SK-N-SH (cell line): ENCODE results near the gene SDE2. TPM values are rescaled to one million over a fixed set of nuclear protein-coding genes. Genes with fewer than 3 reads are reported as not detected.

Experiments
- CTCF ChIA-PET: fragments of 300-600, 350-600 bp; formaldehyde crosslinking; extraction: SDS; loops from one replicate; lab custom pipeline; 2021; lab: Yijun Ruan, JAX
- POLR2A ChIA-PET: fragments of 350-600 bp; sonication (Branson Sonifier 250); formaldehyde crosslinking; extraction: SDS; loops from one replicate; lab custom pipeline; 2020; ENCODE audit warnings: antibody characterized with exemption, inconsistent platforms; lab: Yijun Ruan, JAX
- DNase-seq: peaks from one replicate; pipeline ENCODE4 v3.0.0; 2012
- H2AFZ ChIP-seq: fragments of 200-600 bp; sonication (generic); 2 replicates; pipeline ENCODE4 v1.8.1; 2016; ENCODE audit warnings: antibody characterized with exemption, mild to moderate bottlenecking, low read depth
- H3F3A ChIP-seq: fragments of 200-600 bp; sonication (generic); replicated peaks from 2 replicates; pipeline ENCODE3; 2016; ENCODE audit warnings: antibody characterized with exemption, mild to moderate bottlenecking; ENCODE audit not compliant: insufficient read depth
- H3K27ac ChIP-seq, 2 experiments: fragments of 200-500 bp in 1 of 2; fragments of 200-600 bp in 1 of 2; sonication (Bioruptor generic) in 1 of 2; sonication (generic), shearing (Covaris generic) in 1 of 2; 2 replicates each; pipeline versions ENCODE4 v1.5.1 to v1.6.1; 2014 to 2016; ENCODE audit warnings: low read depth in 2 of 2, inconsistent platforms in 1 of 2, low read length in 1 of 2, mild to moderate bottlenecking in 1 of 2, mixed read lengths in 1 of 2
- H3K27me3 ChIP-seq: fragments of 200-600 bp; sonication (generic), shearing (Covaris generic); 2 replicates; pipeline ENCODE4 v1.6.1; 2016; ENCODE audit warnings: mixed run types; ENCODE audit not compliant: insufficient read depth
- H3K36me3 ChIP-seq, 2 experiments: fragments of 200-500 bp in 1 of 2; fragments of 200-600 bp in 1 of 2; sonication (Bioruptor generic) in 1 of 2; sonication (generic) in 1 of 2; replicated peaks in 1 of 2; 2 replicates each; pipeline versions ENCODE3 to v1.5.1; 2014 to 2016; ENCODE audit warnings: low read length in 1 of 2, mild to moderate bottlenecking in 1 of 2; ENCODE audit not compliant: insufficient read depth in 2 of 2, control insufficient read depth in 1 of 2
- H3K4me1 ChIP-seq, 2 experiments: fragments of 200-500 bp in 1 of 2; fragments of 200-600 bp in 1 of 2; sonication (Bioruptor generic) in 1 of 2; sonication (generic), shearing (Covaris generic) in 1 of 2; 2 replicates each; pipeline versions ENCODE4 v1.5.1 to v1.6.1; 2014 to 2016; ENCODE audit warnings: low read depth in 1 of 2, low read length in 1 of 2, mixed run types in 1 of 2; ENCODE audit not compliant: insufficient read depth in 2 of 2, control insufficient read depth in 1 of 2
- H3K4me2 ChIP-seq: fragments of 200-600 bp; sonication (generic), shearing (Covaris generic); 2 replicates; pipeline ENCODE4 v1.6.1; 2017; ENCODE audit warnings: mixed run types
- H3K4me3 ChIP-seq, 2 experiments: fragments of 200-500 bp in 1 of 2; fragments of 200-600 bp in 1 of 2; sonication (Bioruptor generic) in 1 of 2; sonication (generic), shearing (Covaris generic) in 1 of 2; 2 replicates each; pipeline versions ENCODE4 v1.5.1 to v1.8.1; 2014 to 2016; ENCODE audit warnings: low read depth in 2 of 2, inconsistent platforms in 1 of 2, low read length in 1 of 2, mild to moderate bottlenecking in 1 of 2, mixed read lengths in 1 of 2, moderate library complexity in 1 of 2
- H3K79me2 ChIP-seq: fragments of 200-600 bp; sonication (generic); 2 replicates; pipeline ENCODE4 v1.8.1; 2017; ENCODE audit warnings: mild to moderate bottlenecking; ENCODE audit not compliant: insufficient read depth
- H3K9ac ChIP-seq: fragments of 200-600 bp; sonication (generic); 2 replicates; pipeline ENCODE4 v1.6.1; 2017; ENCODE audit warnings: mixed run types
- H3K9me2 ChIP-seq: fragments of 200-600 bp; sonication (generic); 2 replicates; pipeline ENCODE4 v1.6.1; 2017; ENCODE audit warnings: mixed run types
- H3K9me3 ChIP-seq: fragments of 200-600 bp; sonication (generic); 2 replicates; pipeline ENCODE4 v1.6.1; 2017; ENCODE audit warnings: mixed run types, mild to moderate bottlenecking, moderate library complexity
- H4K20me1 ChIP-seq: fragments of 200-600 bp; sonication (generic); 2 replicates; pipeline ENCODE4 v1.6.1; 2017; ENCODE audit warnings: mild to moderate bottlenecking, mixed run types; ENCODE audit not compliant: insufficient read depth
- CTCF ChIP-seq: fragments of 200-600 bp; sonication (generic); IDR thresholded peaks from 2 replicates; pipeline ENCODE4 v1.6.1; 2017; ENCODE audit warnings: antibody characterized with exemption, mild to moderate bottlenecking, moderate library complexity
- ELF1 ChIP-seq: IDR thresholded peaks from 2 replicates; pipeline ENCODE4 v1.4.0; 2012
- EP300 ChIP-seq, 2 experiments: IDR thresholded peaks; 2 replicates each; pipeline versions ENCODE4 v1.4.0 to v1.6.1; 2012; ENCODE audit warnings: borderline replicate concordance in 1 of 2, low read depth in 1 of 2, low read length in 1 of 2
- GABPA ChIP-seq: IDR thresholded peaks from 2 replicates; pipeline ENCODE4 v1.4.0; 2012; ENCODE audit warnings: low read depth, mild to moderate bottlenecking
- GATA2 ChIP-seq: sonication (generic); formaldehyde crosslinking; IDR thresholded peaks from 2 replicates; pipeline ENCODE4 v1.5.0; 2020; ENCODE audit warnings: mild to moderate bottlenecking, missing genetic modification reagents
- JUND ChIP-seq: IDR thresholded peaks from 2 replicates; pipeline ENCODE4 v1.4.0; 2012
- MEF2A ChIP-seq: IDR thresholded peaks from 2 replicates; pipeline ENCODE4 v1.4.0; 2012; ENCODE audit warnings: low read depth, borderline replicate concordance
- MXI1 ChIP-seq: IDR thresholded peaks from 2 replicates; pipeline ENCODE4 v1.6.1; 2012; ENCODE audit warnings: mild to moderate bottlenecking, low read depth, low read length, improper control_type of control experiment
- NFIC ChIP-seq: IDR thresholded peaks from 2 replicates; pipeline ENCODE4 v1.4.0; 2012; ENCODE audit warnings: borderline replicate concordance
- NRF1 ChIP-seq: IDR thresholded peaks from 2 replicates; pipeline ENCODE4 v1.6.1; 2012; ENCODE audit warnings: low read depth, mild to moderate bottlenecking, low read length
- PBX3 ChIP-seq: IDR thresholded peaks from 2 replicates; pipeline ENCODE4; 2012
- RAD21 ChIP-seq: IDR thresholded peaks from 2 replicates; pipeline ENCODE4 v1.6.1; 2012; ENCODE audit warnings: mild to moderate bottlenecking, low read length
- TEAD4 ChIP-seq: IDR thresholded peaks from 2 replicates; pipeline ENCODE4 v1.4.0; 2012; ENCODE audit warnings: mild to moderate bottlenecking, borderline replicate concordance; ENCODE audit not compliant: insufficient read depth
- USF1 ChIP-seq: IDR thresholded peaks from 2 replicates; pipeline ENCODE4 v1.4.0; 2012; ENCODE audit warnings: low read depth, borderline replicate concordance
- USF2 ChIP-seq: fragments of 150-350 bp; IDR thresholded peaks from 2 replicates; pipeline ENCODE4 v1.6.1; 2017; ENCODE audit warnings: antibody characterized with exemption, low read length, low read depth, borderline replicate concordance
- YY1 ChIP-seq: IDR thresholded peaks from 2 replicates; pipeline ENCODE4 v1.4.0; 2012; ENCODE audit warnings: low read depth, mild to moderate bottlenecking
- WGBS: methylation state at CpG from one replicate; pipeline ENCODE4 v1.1.6; 2017; ENCODE audit warnings: low lambda C conversion rate; 5-methylcytosine and 5-hydroxymethylcytosine counted together
- polyA plus RNA-seq, 3 experiments: library from polyadenylated mRNA; depleted of rRNA; stranded (reverse); fragments of >200 nt; gene quantifications; 2 replicates each; pipeline ENCODE4 v1.2.3, GENCODE V29; 2012

SDE2 gene
- polyA plus RNA-seq, 1 of the 3 experiments (the other 2 are of a cell fraction): 10.1 TPM

GRCh38 chr1:225962440-225962975 is 36.6 kb downstream of the SDE2 start:
- peak; percentile 71 for DNase-seq
- H2AFZ ChIP-seq: no peak overlapping the region
- no peaks in the 10 kb centered on the region for H3K27me3 ChIP-seq
- no peaks in the 10 kb centered on the region for H4K20me1 ChIP-seq
- TF ChIP-seq PBX3 (no peak), YY1 (no peak), RAD21 (peak; percentile 41), CTCF (peak; percentile 57)
- ChIA-PET POLR2A (no interaction called here), CTCF (interaction anchor here (0.7 to 3.2 kb wide), 9 partner anchors 11 to 488 kb away, joined by 3 to 19 read pairs (median 4); partner anchors contain the start of genes EPHX1 and SRP9)
- H3K36me3 ChIP-seq: no peaks in the 10 kb centered on the region
- H3K4me2 ChIP-seq: no peak overlapping the region
- H3K79me2 ChIP-seq: no peaks in the 10 kb centered on the region
- no peaks in the 10 kb centered on the region for H3F3A ChIP-seq
- H3K27ac ChIP-seq: no peak overlapping the region
- WGBS: 49% methylated on average over 21 of the region's 21 CpGs
- no peak overlapping the region for H3K9ac ChIP-seq
- H3K9me2 ChIP-seq: no peaks in the 10 kb centered on the region
- H3K4me3 ChIP-seq: peak overlapping the region in 1 of 2 experiments; percentile 43; a peak in 1 of 4 replicates
- H3K9me3 ChIP-seq: no peaks in the 10 kb centered on the region
- H3K4me1 ChIP-seq: no peaks in the 10 kb centered on the region

- 71% methylated on average over 18 of the region's 20 CpGs for WGBS
- Histone ChIP-seq H3K4me2 (no peak overlapping the region), H2AFZ (no peak overlapping the region)
- TF ChIP-seq USF1 (no peak), ELF1 (no peak), JUND (no peak), GABPA (no peak), MEF2A (no peak), GATA2 (CRISPR knock-in tag) (no peak), TEAD4 (no peak), NFIC (no peak), MXI1 (no peak), USF2 (no peak), NRF1 (no peak), EP300 (IDR thresholded peaks at IDR 0.05; ENCODE audit: borderline replicate concordance in 1 of 2, low read depth in 1 of 2, low read length in 1 of 2) (no peak), CTCF (no peak)
Measured at GRCh38 chr1:225961659-225962439, 37.3 kb downstream of the SDE2 start.

More at GRCh38 chr1:225961659-225962439, 37.3 kb downstream of the SDE2 start:
- Histone ChIP-seq H4K20me1 (no peaks in the 10 kb centered on the region), H3K27ac (no peak overlapping the region), H3K9ac (no peak overlapping the region), H3K27me3 (no peaks in the 10 kb centered on the region), H3K79me2 (no peaks in the 10 kb centered on the region), H3K4me1 (no peaks in the 10 kb centered on the region), H3K9me2 (no peaks in the 10 kb centered on the region), H3K4me3 (peak overlapping the region in 1 of 2 experiments; percentile 43; a peak in 1 of 4 replicates), H3K9me3 (no peaks in the 10 kb centered on the region), H3F3A (no peaks in the 10 kb centered on the region), H3K36me3 (no peaks in the 10 kb centered on the region)
- DNase-seq: no peak
- ChIA-PET POLR2A (no interaction called here), CTCF (interaction anchor here (1.1 to 3.2 kb wide), 6 partner anchors 13 to 488 kb away, joined by 3 to 19 read pairs (median 5); partner anchors contain the start of gene SRP9)
